Dermis microvascular lymphatic vessel endothelial cell (primary cell): ENCODE data around the gene ZNF469. TPM values are rescaled to one million over a fixed set of nuclear protein-coding genes. Genes with fewer than 3 reads are reported as not detected.

Source experiments
- DNase-seq, 2 donors: peaks; one replicate each; pipeline versions ENCODE4 v3.0.0 to v3.0.0-alpha.2; 2010; ENCODE audit warnings: low read depth in 2 of 2
- total RNA-seq: library from RNA; depleted of rRNA; stranded (reverse); fragments of >200 nt; gene quantifications from 2 replicates; pipeline ENCODE4 v1.2.1, GENCODE V29; 2014

Gene ZNF469
- total RNA-seq, 1 donor from 2014 or later: 0.39 TPM

- no peak for DNase-seq
Measured at GRCh38 chr16:88428156-88428555, 45.4 kb downstream of the ZNF469 start.

GRCh38 chr16:88428616-88429386 lies 46.0 kb downstream of the ZNF469 start:
- no peak for DNase-seq

GRCh38 chr16:88429387-88430184 lies 46.8 kb downstream of the ZNF469 start:
- peak in 1 of 2 donors; percentile 7 for DNase-seq

- peak in 1 of 2 donors; percentile 12 for DNase-seq
Measured at GRCh38 chr16:88430185-88430523, 47.4 kb downstream of the ZNF469 start.

GRCh38 chr16:88430524-88431446 lies 48.0 kb downstream of the ZNF469 start:
- peak in 1 of 2 donors; percentile 22 for DNase-seq

- DNase-seq: no peak
Measured at GRCh38 chr16:88431651-88432050, 48.9 kb downstream of the ZNF469 start.

GRCh38 chr16:88432174-88432573 lies 49.4 kb downstream of the ZNF469 start:
- no peak for DNase-seq

Other genes with a start within 250 kb of the ZNF469 start
- gene ZFPM1, start 70.3 kb downstream of the ZNF469 start, total RNA-seq: 0.64 and 1.6 TPM in 2 replicates
- 7.4 and 9.1 TPM in 2 replicates for gene ZC3H18, start 187.4 kb downstream of the ZNF469 start, total RNA-seq